KMS-11 (cell line): Measurements from ENCODE around the gene KCNQ1.

Source experiments
- H2AFZ ChIP-seq: fragments of 200-600 bp; sonication (generic); 2 replicates; pipeline ENCODE4 v1.6.1; 2016; ENCODE audit warnings: antibody characterized with exemption, mixed run types, low read depth
- H3K27ac ChIP-seq: fragments of 200-600 bp; sonication (generic); 2 replicates; pipeline ENCODE4 v1.6.1; 2016; ENCODE audit warnings: mild to moderate bottlenecking, mixed run types
- H3K27me3 ChIP-seq: fragments of 200-600 bp; sonication (generic); 2 replicates; pipeline ENCODE4 v1.6.1; 2017; ENCODE audit warnings: mild to moderate bottlenecking, low read depth, mixed run types, moderate library complexity; ENCODE audit not compliant: insufficient read depth
- H3K36me3 ChIP-seq: fragments of 200-600 bp; sonication (generic); 2 replicates; pipeline ENCODE4 v1.6.1; 2017; ENCODE audit warnings: mild to moderate bottlenecking, mixed run types; ENCODE audit not compliant: insufficient read depth
- H3K4me1 ChIP-seq: fragments of 200-600 bp; sonication (generic); 2 replicates; pipeline ENCODE4 v1.6.1; 2016; ENCODE audit warnings: mild to moderate bottlenecking, low read depth, mixed run types; ENCODE audit not compliant: poor library complexity, severe bottlenecking
- H3K4me2 ChIP-seq: fragments of 200-600 bp; sonication (generic); 2 replicates; pipeline ENCODE4 v1.7.0; 2016; ENCODE audit warnings: mild to moderate bottlenecking, mixed run types
- H3K4me3 ChIP-seq: fragments of 200-600 bp; sonication (generic); IDR thresholded peaks from 2 replicates; pipeline ENCODE4 v1.6.1; 2017; ENCODE audit warnings: low read depth, low read length, mixed read lengths; ENCODE audit not compliant: insufficient read depth
- H3K79me2 ChIP-seq: fragments of 200-600 bp; sonication (generic); 2 replicates; pipeline ENCODE4 v1.6.1; 2016; ENCODE audit warnings: low read depth, mixed run types; ENCODE audit not compliant: insufficient read depth
- H3K9ac ChIP-seq: fragments of 200-600 bp; sonication (generic); 2 replicates; pipeline ENCODE4 v1.6.1; 2016; ENCODE audit warnings: mild to moderate bottlenecking, mixed run types
- H4K20me1 ChIP-seq: fragments of 200-600 bp; sonication (generic); 2 replicates; pipeline ENCODE4 v1.6.1; 2016; ENCODE audit warnings: mild to moderate bottlenecking, mixed run types; ENCODE audit not compliant: insufficient read depth
- TF ChIP-seq, protein P1 (sequence below): fragments of 200-600 bp; sonication (generic); conservative IDR thresholded peaks from 2 replicates; pipeline ENCODE4 v1.6.1; 2017; ENCODE audit warnings: low read depth, mild to moderate bottlenecking, antibody characterized with exemption, low read length, moderate library complexity, mixed read lengths

The KCNQ1 gene

DNA sequence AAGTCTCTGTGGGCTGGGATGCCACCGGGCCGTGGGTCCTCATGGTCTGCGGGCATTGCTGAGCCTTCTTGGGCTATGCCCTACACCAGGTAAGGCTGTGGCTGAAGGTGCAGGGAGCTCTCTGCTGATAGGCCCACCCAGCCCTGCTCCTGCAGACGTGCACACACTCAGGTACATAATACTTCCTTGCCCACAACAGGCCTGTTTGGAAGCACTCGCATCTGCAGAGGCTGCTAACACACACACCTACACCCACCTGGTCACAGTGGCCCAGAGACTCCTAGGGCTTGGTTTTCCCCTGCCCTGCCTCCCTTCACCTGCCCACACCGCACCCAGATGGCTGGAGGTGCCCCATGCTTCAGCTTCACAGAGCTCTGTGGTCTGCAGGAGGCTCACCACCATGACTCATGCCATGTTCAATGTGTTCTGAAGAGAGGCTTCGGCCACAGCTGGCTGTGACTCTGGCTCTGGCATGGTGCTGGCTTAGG lies 327.8 kb downstream of the KCNQ1 start:
- H3K4me3 ChIP-seq, result no peak overlapping the region
- H3K27me3 ChIP-seq, result no peaks in the 10 kb centered on the region

GRCh38 chr11:2774173-2775082 lies 329.6 kb downstream of the KCNQ1 start:
- Histone ChIP-seq H3K79me2 (peaks cover 13% of the 10 kb centered on the region; the same call in 1 of the 2 replicates), H3K4me1 (peaks cover 78% of the 10 kb centered on the region), H2AFZ (peak overlapping the region; percentile 3; the same call in 1 of the 2 replicates), H3K4me3 (no peak overlapping the region), H3K36me3 (no peaks in the 10 kb centered on the region), H3K27me3 (no peaks in the 10 kb centered on the region), H3K9ac (peak overlapping the region; percentile 55; the same call in 1 of the 2 replicates), H3K4me2 (peak overlapping the region; percentile 99), H3K27ac (peak overlapping the region; percentile 99), H4K20me1 (no peaks in the 10 kb centered on the region)
- TF ChIP-seq, protein P1, sequence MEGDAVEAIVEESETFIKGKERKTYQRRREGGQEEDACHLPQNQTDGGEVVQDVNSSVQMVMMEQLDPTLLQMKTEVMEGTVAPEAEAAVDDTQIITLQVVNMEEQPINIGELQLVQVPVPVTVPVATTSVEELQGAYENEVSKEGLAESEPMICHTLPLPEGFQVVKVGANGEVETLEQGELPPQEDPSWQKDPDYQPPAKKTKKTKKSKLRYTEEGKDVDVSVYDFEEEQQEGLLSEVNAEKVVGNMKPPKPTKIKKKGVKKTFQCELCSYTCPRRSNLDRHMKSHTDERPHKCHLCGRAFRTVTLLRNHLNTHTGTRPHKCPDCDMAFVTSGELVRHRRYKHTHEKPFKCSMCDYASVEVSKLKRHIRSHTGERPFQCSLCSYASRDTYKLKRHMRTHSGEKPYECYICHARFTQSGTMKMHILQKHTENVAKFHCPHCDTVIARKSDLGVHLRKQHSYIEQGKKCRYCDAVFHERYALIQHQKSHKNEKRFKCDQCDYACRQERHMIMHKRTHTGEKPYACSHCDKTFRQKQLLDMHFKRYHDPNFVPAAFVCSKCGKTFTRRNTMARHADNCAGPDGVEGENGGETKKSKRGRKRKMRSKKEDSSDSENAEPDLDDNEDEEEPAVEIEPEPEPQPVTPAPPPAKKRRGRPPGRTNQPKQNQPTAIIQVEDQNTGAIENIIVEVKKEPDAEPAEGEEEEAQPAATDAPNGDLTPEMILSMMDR, result no peak

More for the DNA sequence above, 327.8 kb downstream of the KCNQ1 start:
- H3K36me3 ChIP-seq, result no peaks in the 10 kb centered on the region
- H4K20me1 ChIP-seq, result no peaks in the 10 kb centered on the region
- H3K4me1 ChIP-seq, result peaks cover 66% of the 10 kb centered on the region
- TF ChIP-seq, protein P1, result no peak
- peaks cover 13% of the 10 kb centered on the region; the same call in 1 of the 2 replicates for H3K79me2 ChIP-seq
- no peak overlapping the region for H2AFZ ChIP-seq
- peak overlapping the region; percentile 99 for H3K4me2 ChIP-seq
- H3K27ac ChIP-seq, result peak overlapping the region; percentile 58
- no peak overlapping the region; the same call in 1 of the 2 replicates for H3K9ac ChIP-seq

- H3K4me1 ChIP-seq, result peaks cover 85% of the 10 kb centered on the region
- H3K27me3 ChIP-seq, result no peaks in the 10 kb centered on the region
- peak overlapping the region; percentile 55; the same call in 1 of the 2 replicates for H3K9ac ChIP-seq
- H3K4me2 ChIP-seq, result peak overlapping the region; percentile 99
- H3K36me3 ChIP-seq, result no peaks in the 10 kb centered on the region
- H4K20me1 ChIP-seq, result no peaks in the 10 kb centered on the region
- TF ChIP-seq, protein P1, result no peak
- H3K79me2 ChIP-seq, result peaks cover 13% of the 10 kb centered on the region; the same call in 1 of the 2 replicates
- H2AFZ ChIP-seq, result peak overlapping the region; percentile 3; the same call in 1 of the 2 replicates
- no peak overlapping the region for H3K4me3 ChIP-seq
- peak overlapping the region; percentile 99 for H3K27ac ChIP-seq
Observed at GRCh38 chr11:2775083-2775625, 330.3 kb downstream of the KCNQ1 start.

DNA sequence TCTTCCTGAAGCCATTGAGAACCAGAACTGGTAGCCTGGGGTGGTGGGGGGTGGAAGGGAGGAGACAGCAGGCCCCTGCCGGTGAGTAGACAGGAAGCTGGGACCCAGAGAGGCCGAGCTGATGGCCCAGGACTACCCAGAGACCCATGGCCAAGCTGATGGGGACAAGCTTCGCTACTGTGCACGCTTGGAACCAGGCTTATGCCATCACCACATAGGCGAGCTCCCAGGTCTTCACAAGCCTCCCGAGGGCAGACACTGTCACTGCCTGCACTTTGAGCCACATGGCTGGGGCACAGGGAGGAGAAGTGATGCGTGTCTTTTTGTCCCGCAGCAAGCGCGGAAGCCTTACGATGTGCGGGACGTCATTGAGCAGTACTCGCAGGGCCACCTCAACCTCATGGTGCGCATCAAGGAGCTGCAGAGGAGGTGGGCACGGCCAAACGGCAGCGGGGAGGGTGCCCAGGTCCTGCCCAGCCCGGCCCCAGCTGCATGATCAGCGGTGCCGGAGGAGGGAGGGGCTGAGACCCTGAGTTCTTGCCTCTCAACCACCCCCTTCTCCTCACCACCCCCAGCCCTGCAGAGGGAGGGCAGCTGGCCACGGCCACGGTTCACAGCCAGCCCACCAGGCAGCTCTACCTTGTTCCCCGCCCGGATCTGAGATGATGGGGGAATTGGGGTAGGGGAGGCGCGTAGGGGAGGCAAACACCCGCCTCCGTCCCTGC lies 331.0 kb downstream of the KCNQ1 start:
- H3K27ac ChIP-seq, result peak overlapping the region; percentile 99
- H3K27me3 ChIP-seq, result no peaks in the 10 kb centered on the region
- no peaks in the 10 kb centered on the region for H3K36me3 ChIP-seq
- peak overlapping the region; percentile 86; the same call in 1 of the 2 replicates for H3K9ac ChIP-seq
- peaks cover 13% of the 10 kb centered on the region; the same call in 1 of the 2 replicates for H3K79me2 ChIP-seq
- H3K4me3 ChIP-seq, result no peak overlapping the region
- H4K20me1 ChIP-seq, result no peaks in the 10 kb centered on the region
- TF ChIP-seq, protein P1, result no peak
- H3K4me2 ChIP-seq, result peak overlapping the region; percentile 99
- H3K4me1 ChIP-seq, result peaks cover 91% of the 10 kb centered on the region
- H2AFZ ChIP-seq, result 0 out of 2 replicates have a peak overlapping the region, but pooled peaks have one; percentile 3
